Natural killer cell (primary cell): ENCODE results near the gene NHS. TPM values are rescaled to one million over a fixed set of nuclear protein-coding genes. Genes with fewer than 3 reads are reported as not detected.

ENCODE experiments used
- ATAC-seq, 3 donors: fragments of 150-1000 bp in 2 of 3; fragments of 200-7000 bp in 1 of 3; cut with Tn5 transposase; 1 replicate in 1 of 3; 2 replicates in 2 of 3; pipeline ENCODE4 v1.10.0; 2021; ENCODE audit warnings: mild to moderate bottlenecking in 2 of 3, moderate library complexity in 2 of 3
- DNase-seq, 2 donors: peaks; one replicate each; pipeline versions ENCODE4 v3.0.0 to v3.0.0-alpha.2; 2013 to 2021; ENCODE audit warnings: mixed read lengths in 1 of 2
- H3K27ac ChIP-seq: one replicate; pipeline ENCODE4 v1.5.1; 2013; ENCODE audit warnings: mild to moderate bottlenecking, low read length
- H3K27me3 ChIP-seq: one replicate; pipeline ENCODE4 v1.6.1; 2013; ENCODE audit warnings: low read length; ENCODE audit not compliant: control insufficient read depth, insufficient read depth
- H3K36me3 ChIP-seq: one replicate; pipeline ENCODE4 v1.6.1; 2013; ENCODE audit warnings: low read length; ENCODE audit not compliant: control insufficient read depth, insufficient read depth
- H3K4me1 ChIP-seq: one replicate; pipeline ENCODE4 v1.6.1; 2013; ENCODE audit warnings: low read length; ENCODE audit not compliant: control insufficient read depth, insufficient read depth
- H3K4me3 ChIP-seq: one replicate; pipeline ENCODE4 v1.5.1; 2013; ENCODE audit warnings: low read length
- H3K9me3 ChIP-seq: one replicate; pipeline ENCODE4 v1.6.1; 2013; ENCODE audit warnings: low read length; ENCODE audit not compliant: control insufficient read depth, insufficient read depth
- H3K27ac Mint-ChIP-seq, 2 donors: one replicate each; pipeline ENCODE4 v1.8.0; 2022; ENCODE audit warnings: mild to moderate bottlenecking in 2 of 2, mixed read lengths in 2 of 2, moderate library complexity in 1 of 2
- H3K27me3 Mint-ChIP-seq, 2 donors: one replicate each; pipeline ENCODE4 v1.8.0; 2022; ENCODE audit warnings: low read depth in 2 of 2, mixed read lengths in 2 of 2
- H3K36me3 Mint-ChIP-seq: one replicate; pipeline ENCODE4 v1.8.0; 2022; ENCODE audit warnings: mixed read lengths
- H3K4me1 Mint-ChIP-seq, 2 donors: one replicate each; pipeline ENCODE4 v1.8.0; 2022; ENCODE audit warnings: mixed read lengths in 2 of 2
- H3K4me3 Mint-ChIP-seq: one replicate; pipeline ENCODE4 v1.8.0; 2022; ENCODE audit warnings: mild to moderate bottlenecking, moderate library complexity, mixed read lengths
- H3K9me3 Mint-ChIP-seq, 2 donors: one replicate each; pipeline ENCODE4 v1.8.0; 2022; ENCODE audit warnings: mixed read lengths in 2 of 2
- WGBS: methylation state at CpG from one replicate; pipeline ENCODE4 v1.1.7; 2013; ENCODE audit warnings: missing lambda C conversion rate; ENCODE audit not compliant: insufficient coverage; 5-methylcytosine and 5-hydroxymethylcytosine counted together
- intact Hi-C: fragments of 100-400 bp; cut with micrococcal nuclease; formaldehyde crosslinking; loops from one replicate; pipeline ENCODE4 v1.14.2; 2022
- total RNA-seq, 4 donors: library from RNA; stranded (reverse); fragments of 120-200 nt in 1 of 4; gene quantifications; one replicate each; pipeline versions ENCODE4 v1.2.3 to v1.2.4, GENCODE V29; 2013 to 2022
- TF ChIP-seq, protein P1 (sequence below): fragments of 200-600 bp; IDR thresholded peaks from one replicate; pipeline ENCODE4 v1.8.0; 2022; ENCODE audit warnings: antibody characterized with exemption

The NHS gene
- total RNA-seq, 3 donors from 2014 or later (not counting 1 experiment from before 2014, with no cell fraction given): 0.05 to 0.28 TPM; not detected in 1

DNA sequence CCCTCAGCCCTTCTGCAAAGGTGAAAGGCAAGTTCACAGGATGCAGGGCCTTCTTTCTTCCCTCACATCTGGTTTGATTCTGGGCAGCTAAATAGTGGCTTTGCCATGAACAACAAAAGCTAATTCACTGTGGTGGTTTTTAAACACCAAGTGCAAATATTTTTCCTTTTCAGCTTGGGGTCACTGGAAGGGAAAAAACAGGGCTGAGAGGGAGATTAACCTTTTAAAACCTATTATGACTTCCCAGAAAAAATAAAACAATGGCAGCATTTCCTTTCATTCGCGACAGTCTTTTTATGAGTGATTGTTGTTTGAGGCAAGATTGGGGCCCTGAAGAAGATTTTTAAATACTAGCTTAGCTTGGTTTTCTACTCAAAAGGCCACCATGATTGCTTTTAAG, 258.5 kb downstream of the NHS start:
- no peaks in the 10 kb centered on the region for H3K27me3 ChIP-seq
- no CpG with 5 or more reads among the region's 2 CpGs for WGBS
- ATAC-seq (no peak), DNase-seq (no peak)
- Mint-ChIP-seq H3K9me3 (peaks cover 0 to 2% of the 10 kb centered on the region in 2 donors), H3K27ac (no peak overlapping the region), H3K36me3 (no peaks in the 10 kb centered on the region), H3K4me1 (no peaks in the 10 kb centered on the region), H3K4me3 (no peak overlapping the region), H3K27me3 (no peaks in the 10 kb centered on the region)
- no peaks in the 10 kb centered on the region for H3K36me3 ChIP-seq
- no peak overlapping the region for H3K4me3 ChIP-seq
- TF ChIP-seq, protein P1, sequence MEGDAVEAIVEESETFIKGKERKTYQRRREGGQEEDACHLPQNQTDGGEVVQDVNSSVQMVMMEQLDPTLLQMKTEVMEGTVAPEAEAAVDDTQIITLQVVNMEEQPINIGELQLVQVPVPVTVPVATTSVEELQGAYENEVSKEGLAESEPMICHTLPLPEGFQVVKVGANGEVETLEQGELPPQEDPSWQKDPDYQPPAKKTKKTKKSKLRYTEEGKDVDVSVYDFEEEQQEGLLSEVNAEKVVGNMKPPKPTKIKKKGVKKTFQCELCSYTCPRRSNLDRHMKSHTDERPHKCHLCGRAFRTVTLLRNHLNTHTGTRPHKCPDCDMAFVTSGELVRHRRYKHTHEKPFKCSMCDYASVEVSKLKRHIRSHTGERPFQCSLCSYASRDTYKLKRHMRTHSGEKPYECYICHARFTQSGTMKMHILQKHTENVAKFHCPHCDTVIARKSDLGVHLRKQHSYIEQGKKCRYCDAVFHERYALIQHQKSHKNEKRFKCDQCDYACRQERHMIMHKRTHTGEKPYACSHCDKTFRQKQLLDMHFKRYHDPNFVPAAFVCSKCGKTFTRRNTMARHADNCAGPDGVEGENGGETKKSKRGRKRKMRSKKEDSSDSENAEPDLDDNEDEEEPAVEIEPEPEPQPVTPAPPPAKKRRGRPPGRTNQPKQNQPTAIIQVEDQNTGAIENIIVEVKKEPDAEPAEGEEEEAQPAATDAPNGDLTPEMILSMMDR: no peak
- no peaks in the 10 kb centered on the region for H3K4me1 ChIP-seq
- H3K27ac ChIP-seq: no peak overlapping the region
- intact Hi-C loops: no loop called here
- no peaks in the 10 kb centered on the region for H3K9me3 ChIP-seq

DNA sequence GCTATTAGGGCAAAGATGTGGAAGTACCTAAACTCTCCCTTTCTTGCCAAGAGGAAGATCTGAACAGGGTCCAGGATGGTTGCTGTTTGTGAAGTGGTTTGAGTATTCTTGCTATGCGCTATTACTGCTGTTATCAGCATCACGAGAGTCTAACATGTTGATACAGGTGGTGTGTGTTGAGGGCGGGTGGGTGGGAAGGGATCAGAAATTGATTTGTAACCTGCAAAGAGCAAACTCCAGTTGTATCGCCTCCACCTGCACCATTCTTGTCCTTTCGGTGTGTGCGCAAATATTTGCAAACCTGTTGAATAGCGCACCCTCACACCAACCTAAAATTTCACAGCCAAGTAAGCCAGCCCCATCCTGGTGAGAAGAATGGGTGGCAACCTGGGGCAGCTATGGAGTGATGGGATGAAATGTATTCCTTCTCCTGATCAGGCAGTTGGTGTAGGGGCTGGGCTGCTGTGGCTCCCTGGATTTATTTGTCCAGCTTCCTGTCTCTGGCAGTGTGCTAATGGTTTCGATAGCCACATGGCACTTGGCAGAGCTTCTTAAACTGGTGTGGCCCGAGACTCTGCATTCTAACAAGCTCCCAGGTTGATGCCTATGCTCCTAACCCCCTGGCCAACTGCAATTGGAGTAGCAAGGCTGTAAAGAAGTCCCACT, 259.7 kb downstream of the NHS start:
- Mint-ChIP-seq H3K9me3 (peaks cover 0 to 2% of the 10 kb centered on the region in 2 donors), H3K4me3 (no peak overlapping the region), H3K36me3 (no peaks in the 10 kb centered on the region), H3K27ac (no peak overlapping the region), H3K27me3 (no peaks in the 10 kb centered on the region), H3K4me1 (no peaks in the 10 kb centered on the region)
- H3K4me3 ChIP-seq: no peak overlapping the region
- WGBS: 79% methylated on average over 2 of the region's 9 CpGs
- H3K27me3 ChIP-seq: no peaks in the 10 kb centered on the region
- no peaks in the 10 kb centered on the region for H3K9me3 ChIP-seq
- no peaks in the 10 kb centered on the region for H3K36me3 ChIP-seq
- ATAC-seq (no peak), DNase-seq (no peak)
- TF ChIP-seq, protein P1: no peak
- intact Hi-C loops: no loop called here
- H3K4me1 ChIP-seq: no peaks in the 10 kb centered on the region
- no peak overlapping the region for H3K27ac ChIP-seq

DNA sequence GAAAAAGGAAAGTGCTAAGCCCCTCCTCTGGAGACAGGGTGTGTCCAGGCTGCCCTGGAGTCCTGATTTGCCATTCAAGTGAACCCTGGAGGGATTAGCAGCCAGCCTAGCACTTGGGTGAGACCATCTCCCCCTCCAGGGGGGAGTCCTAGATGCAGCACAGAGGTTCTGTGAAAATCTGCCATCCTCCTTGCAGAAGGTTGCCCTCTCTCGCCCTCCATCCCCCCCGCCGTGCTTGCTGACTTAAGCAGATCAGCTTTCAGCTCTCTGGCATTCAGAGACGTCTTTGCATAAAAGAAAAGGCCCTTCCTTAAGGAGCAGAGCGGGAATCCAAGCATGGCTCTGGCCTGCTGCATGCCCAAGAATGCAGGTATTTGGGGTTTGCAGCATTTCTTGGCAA, 260.2 kb downstream of the NHS start:
- H3K27ac ChIP-seq: no peak overlapping the region
- Mint-ChIP-seq H3K4me1 (no peaks in the 10 kb centered on the region), H3K27me3 (no peaks in the 10 kb centered on the region), H3K9me3 (peaks cover 0 to 2% of the 10 kb centered on the region in 2 donors), H3K27ac (no peak overlapping the region), H3K36me3 (no peaks in the 10 kb centered on the region), H3K4me3 (no peak overlapping the region)
- H3K4me1 ChIP-seq: no peaks in the 10 kb centered on the region
- no peaks in the 10 kb centered on the region for H3K9me3 ChIP-seq
- no peak for ATAC-seq
- intact Hi-C loops: no loop called here
- DNase-seq: no peak
- TF ChIP-seq, protein P1: no peak
- WGBS: 71% methylated on average over 5 of the region's 5 CpGs
- H3K4me3 ChIP-seq: no peak overlapping the region
- no peaks in the 10 kb centered on the region for H3K36me3 ChIP-seq
- H3K27me3 ChIP-seq: no peaks in the 10 kb centered on the region

DNA sequence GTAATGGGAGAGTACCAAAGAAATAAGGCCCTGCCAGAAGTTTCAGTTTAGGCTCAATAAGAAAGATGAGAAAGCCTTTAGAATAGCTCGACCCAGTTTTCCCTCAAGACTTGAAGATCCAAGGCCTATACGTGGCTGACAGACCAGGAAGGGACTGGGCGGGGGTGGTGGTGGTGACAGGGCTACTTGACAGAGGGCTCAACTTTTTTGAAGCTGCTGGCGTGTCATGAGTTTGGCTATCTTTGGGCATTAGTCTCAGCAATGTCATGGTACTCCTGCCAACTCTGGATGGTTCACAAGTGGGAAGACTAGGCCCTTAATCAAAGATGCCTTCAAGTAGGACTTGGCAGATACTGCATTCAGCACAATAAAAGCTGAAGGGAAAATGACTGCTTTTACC, 262.2 kb downstream of the NHS start:
- Histone ChIP-seq H3K36me3 (no peaks in the 10 kb centered on the region), H3K4me3 (no peak overlapping the region), H3K9me3 (no peaks in the 10 kb centered on the region), H3K4me1 (no peaks in the 10 kb centered on the region), H3K27ac (no peak overlapping the region), H3K27me3 (no peaks in the 10 kb centered on the region)
- Mint-ChIP-seq H3K9me3 (peaks cover 0 to 2% of the 10 kb centered on the region in 2 donors), H3K4me1 (no peaks in the 10 kb centered on the region), H3K4me3 (no peak overlapping the region), H3K27ac (no peak overlapping the region), H3K27me3 (no peaks in the 10 kb centered on the region), H3K36me3 (no peaks in the 10 kb centered on the region)
- DNase-seq: no peak
- intact Hi-C loops: no loop called here
- TF ChIP-seq, protein P1: no peak
- 91% methylated on average over 4 of the region's 4 CpGs for WGBS
- no peak for ATAC-seq
